Endometrial microvascular endothelial cells (primary cell): ENCODE measurements around the gene C1QTNF5. TPM values are rescaled to one million over a fixed set of nuclear protein-coding genes. Genes with fewer than 3 reads are reported as not detected.
"Not testable (repeated sequence)": the region's sequence is repeated elsewhere in the genome, so short reads cannot be mapped to it uniquely, and the experiment has no call there.

Experiments
- in situ Hi-C: cut with HindIII; loops from 2 replicates; pipeline ENCODE4 v1.10.0; 2017; ENCODE audit warnings: low sequenced_read_pairs, low pct_unique_long_range_greater_than_20kb; ENCODE audit errors: inconsistent ontology term
- total RNA-seq: library from RNA; depleted of rRNA; stranded (reverse); fragments of >200 nt; gene quantifications from one replicate; pipeline ENCODE4 v1.2.3, GENCODE V29; 2015; ENCODE audit errors: inconsistent ontology term

Gene C1QTNF5
- 115 TPM for total RNA-seq

GRCh38 chr11:119340335-119341221 lies at the start of gene C1QTNF5:
Gene C1QTNF5 (minus strand): TSS chr11:119340883. CDS start chr11:119340397, 486 bp downstream.
- in situ Hi-C loops: no loop called here

- in situ Hi-C loops: no loop called here
Observed at GRCh38 chr11:119389611-119390254, 49.0 kb upstream of the C1QTNF5 start.

- in situ Hi-C loops: no loop called here
Observed at GRCh38 chr11:119388103-119388502, 47.4 kb upstream of the C1QTNF5 start.

GRCh38 chr11:119384332-119384731 lies 43.6 kb upstream of the C1QTNF5 start:
- in situ Hi-C loops: no loop called here

- in situ Hi-C loops: not testable (repeated sequence)
Observed at GRCh38 chr11:119382513-119382912, 41.8 kb upstream of the C1QTNF5 start.

- in situ Hi-C loops: no loop called here
Observed at GRCh38 chr11:119382101-119382500, 41.4 kb upstream of the C1QTNF5 start.

- in situ Hi-C loops: no loop called here
Observed at GRCh38 chr11:119381181-119381988, 40.7 kb upstream of the C1QTNF5 start, which contains the start of gene USP2. Gene USP2 (minus strand): TSS chr11:119381690. CDS start chr11:119373480, 8,210 bp downstream.

- in situ Hi-C loops: no loop called here
Observed at GRCh38 chr11:119380827-119381180, 40.1 kb upstream of the C1QTNF5 start.

- in situ Hi-C loops: no loop called here
Observed at GRCh38 chr11:119380160-119380826, 39.6 kb upstream of the C1QTNF5 start.

GRCh38 chr11:119378851-119379465 lies 38.3 kb upstream of the C1QTNF5 start:
- in situ Hi-C loops: no loop called here

- in situ Hi-C loops: no loop called here
Observed at GRCh38 chr11:119377961-119378667, 37.4 kb upstream of the C1QTNF5 start.

GRCh38 chr11:119377112-119377901 lies 36.6 kb upstream of the C1QTNF5 start:
- in situ Hi-C loops: no loop called here

- in situ Hi-C loops: no loop called here
Observed at GRCh38 chr11:119376197-119376847, 35.6 kb upstream of the C1QTNF5 start.

GRCh38 chr11:119375337-119376196 lies 34.9 kb upstream of the C1QTNF5 start:
- in situ Hi-C loops: no loop called here

- in situ Hi-C loops: no loop called here
Observed at GRCh38 chr11:119374632-119375336, 34.1 kb upstream of the C1QTNF5 start.
